GM19438 (cell line): ENCODE data around the gene HOXA2.

ENCODE experiments used
- ATAC-seq: cut with Tn5 transposase; IDR thresholded peaks from one replicate; pipeline ENCODE4 v1.9.1; 2021; ENCODE audit warnings: low read depth; ENCODE audit not compliant: unreplicated experiment

The HOXA2 gene

GRCh38 chr7:27102581-27103442 is at the start of gene HOXA2:
Gene HOXA2 (minus strand): TSS chr7:27102683. CDS start chr7:27102500, 183 bp downstream.
- ATAC-seq = no peak

GRCh38 chr7:27151341-27151930 is 49.0 kb upstream of the HOXA2 start:
- ATAC-seq = no peak

- ATAC-seq = peak; percentile 68
Observed at GRCh38 chr7:27150568-27151340, 48.3 kb upstream of the HOXA2 start.

GRCh38 chr7:27149842-27150567 is 47.5 kb upstream of the HOXA2 start:
- ATAC-seq = no peak

DNA sequence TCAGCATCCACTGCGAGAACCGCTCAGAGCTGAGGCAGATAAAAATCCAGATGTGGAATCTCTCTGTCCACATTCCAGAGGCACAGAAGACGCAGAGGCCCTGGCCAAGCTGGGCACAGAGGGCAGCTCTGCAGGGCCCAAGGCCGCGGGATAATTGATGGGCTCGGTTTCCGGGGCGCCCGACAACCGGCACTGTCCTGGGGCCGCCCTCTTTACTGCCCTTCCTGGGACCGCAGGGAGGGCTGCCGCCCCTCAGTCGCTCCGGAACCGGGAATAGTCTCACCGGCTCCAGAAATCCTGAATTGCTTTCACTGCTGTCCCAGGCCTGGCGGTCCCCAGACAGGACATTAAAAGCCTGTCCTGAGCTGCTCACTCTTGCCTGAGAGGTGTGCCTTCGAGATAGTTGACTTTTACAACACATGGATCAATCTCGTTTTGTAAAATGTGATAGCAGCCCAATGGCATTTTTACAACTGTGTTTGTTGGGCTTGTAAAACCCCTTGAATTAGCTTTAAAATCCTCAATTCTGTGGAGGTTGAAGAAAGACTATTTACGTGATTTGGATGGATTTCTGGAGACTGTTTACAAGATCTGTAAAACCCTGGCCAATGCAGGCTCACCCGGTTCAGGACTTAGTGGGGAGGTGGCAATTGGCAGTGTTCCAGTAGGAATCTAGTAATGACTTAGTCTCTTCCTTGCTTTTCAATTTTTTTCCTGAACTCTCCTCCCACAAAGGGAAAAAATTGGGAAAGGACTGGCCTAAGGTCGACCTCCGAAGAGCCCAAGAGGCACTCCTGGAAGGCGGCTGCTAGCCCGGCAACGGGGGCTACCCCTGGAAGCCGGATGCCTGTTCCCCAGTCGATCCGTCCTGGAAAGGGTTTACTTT is 46.5 kb upstream of the HOXA2 start:
- ATAC-seq = no peak

GRCh38 chr7:27148031-27148755 is 45.7 kb upstream of the HOXA2 start:
- ATAC-seq = no peak

DNA sequence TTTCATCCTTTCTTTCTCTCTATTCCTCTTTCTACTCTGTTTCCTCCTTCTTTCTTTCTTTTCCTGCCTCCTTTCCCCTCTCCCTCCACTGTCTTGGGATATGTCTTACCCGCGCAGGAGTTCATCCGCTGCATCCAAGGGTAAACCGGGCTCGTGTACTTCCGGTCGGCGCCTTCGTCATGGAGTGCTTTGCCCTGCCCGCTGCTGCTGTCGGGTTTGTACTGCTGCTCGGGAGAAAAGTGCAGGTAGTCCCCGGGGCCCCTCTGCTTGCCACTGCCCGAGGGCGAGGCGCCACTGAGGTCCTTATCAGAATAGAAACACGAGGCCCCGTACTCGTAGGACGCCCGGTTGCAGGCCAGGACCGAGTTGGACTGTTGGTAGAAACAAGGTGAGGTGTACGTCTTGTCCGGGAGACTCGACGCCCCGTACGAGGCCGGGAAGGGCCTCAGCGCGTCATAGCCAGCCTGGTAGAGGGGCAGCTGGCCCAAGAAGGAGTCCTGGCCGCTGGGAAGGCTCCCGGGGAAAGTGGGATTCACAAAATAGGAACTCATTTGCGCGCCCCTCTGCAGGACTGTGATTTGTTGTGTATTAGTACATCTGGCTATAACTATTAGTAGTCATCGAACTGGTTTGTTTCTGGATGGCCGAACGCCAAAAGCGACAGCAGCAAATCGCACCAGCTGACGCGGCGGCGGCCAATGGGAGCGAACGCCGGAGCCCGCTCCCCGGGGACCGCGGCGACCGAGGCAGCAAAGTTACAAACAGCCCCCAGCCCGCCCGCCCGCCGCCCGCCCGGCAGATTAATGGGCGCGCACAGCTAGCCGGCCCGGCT is 44.9 kb upstream of the HOXA2 start, which contains the start of gene HOXA6:
Gene HOXA6 (minus strand): TSS at position 576 of the 832 bp plus-strand sequence. CDS start 25 bp downstream, at position 551.
- no peak for ATAC-seq

GRCh38 chr7:27146491-27147198 is 44.2 kb upstream of the HOXA2 start:
- no peak for ATAC-seq

- ATAC-seq = no peak
Observed at GRCh38 chr7:27145914-27146412, 43.5 kb upstream of the HOXA2 start.

GRCh38 chr7:27145165-27145913 is 42.9 kb upstream of the HOXA2 start:
- ATAC-seq = no peak

GRCh38 chr7:27144781-27145164 is 42.3 kb upstream of the HOXA2 start:
- no peak for ATAC-seq

- no peak for ATAC-seq
Observed at GRCh38 chr7:27143950-27144780, 41.7 kb upstream of the HOXA2 start.

DNA sequence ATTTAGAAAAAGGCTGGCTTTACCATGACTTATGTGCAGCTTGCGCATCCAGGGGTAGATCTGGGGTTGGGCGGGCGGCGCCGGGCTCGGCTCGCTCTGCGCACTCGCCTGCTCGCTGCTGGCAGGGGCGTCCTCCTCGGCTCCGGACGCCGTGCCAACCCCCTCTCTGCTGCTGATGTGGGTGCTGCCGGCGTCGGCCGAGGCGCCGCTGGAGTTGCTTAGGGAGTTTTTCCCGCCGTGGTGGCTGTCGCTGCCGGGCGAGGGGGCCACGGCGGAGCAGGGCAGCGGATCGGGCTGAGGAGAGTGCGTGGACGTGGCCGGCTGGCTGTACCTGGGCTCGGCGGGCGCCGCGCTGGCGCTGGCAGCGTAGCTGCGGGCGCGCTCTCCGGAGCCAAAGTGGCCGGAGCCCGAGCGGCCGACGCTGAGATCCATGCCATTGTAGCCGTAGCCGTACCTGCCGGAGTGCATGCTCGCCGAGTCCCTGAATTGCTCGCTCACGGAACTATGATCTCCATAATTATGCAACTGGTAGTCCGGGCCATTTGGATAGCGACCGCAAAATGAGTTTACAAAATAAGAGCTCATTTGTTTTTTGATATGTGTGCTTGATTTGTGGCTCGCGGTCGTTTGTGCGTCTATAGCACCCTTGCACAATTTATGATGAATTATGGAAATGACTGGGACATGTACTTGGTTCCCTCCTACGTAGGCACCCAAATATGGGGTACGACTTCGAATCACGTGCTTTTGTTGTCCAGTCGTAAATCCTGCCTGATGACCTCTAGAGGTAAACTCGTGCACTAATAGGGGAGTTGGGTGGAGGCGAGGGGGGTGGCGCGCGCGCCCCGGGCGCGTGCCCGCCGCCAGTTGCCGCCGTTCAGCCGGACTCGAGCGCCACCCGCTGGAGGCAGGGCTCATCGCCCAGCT is 40.8 kb upstream of the HOXA2 start, which contains the start of gene HOXA5:
Gene HOXA5 (minus strand): TSS at position 659 of the 927 bp plus-strand sequence. CDS start 74 bp downstream, at position 585.
- no peak for ATAC-seq

- ATAC-seq = no peak
Observed at GRCh38 chr7:27142580-27143022, 40.1 kb upstream of the HOXA2 start.
